Measurements from ENCODE around the gene TRABD2B. TPM values are rescaled to one million over a fixed set of nuclear protein-coding genes. Genes with fewer than 3 reads are reported as not detected.

TRABD2B gene
- total and polyA plus RNA-seq, 2 of the 4 experiments (the other 2 are of a cell fraction): not detected

GRCh38 chr1:47983691-47984090 is 13.5 kb downstream of the TRABD2B start:
- Histone ChIP-seq H3K9me3 (ENCODE audit: control insufficient read depth, insufficient read depth, low read length) (no peaks in the 10 kb centered on the region), H3K4me2 (ENCODE audit: low read depth, low read length) (no peak overlapping the region), H3K9ac (ENCODE audit: low read depth, low read length) (no peak overlapping the region), H3K18ac (ENCODE audit: low read depth, low read length) (no peak overlapping the region), H2AK9ac (replicated peaks; ENCODE audit: low read depth, low read length, poor library complexity) (no peak overlapping the region), H4K5ac (ENCODE audit: low read depth, low read length) (no peak overlapping the region), H2BK20ac (ENCODE audit: low read depth, low read length) (no peak overlapping the region), H3K4me1 (ENCODE audit: control insufficient read depth, insufficient read depth, low read length) (no peaks in the 10 kb centered on the region), H2BK120ac (ENCODE audit: low read depth, low read length) (no peak overlapping the region), H3K56ac (ENCODE audit: extremely low read depth, insufficient read depth, low read length) (no peak overlapping the region), H2BK15ac (ENCODE audit: low read depth, low read length) (no peak overlapping the region), H3K79me1 (ENCODE audit: low read depth in 1 of 2, low read length in 2 of 2) (no peaks in the 10 kb centered on the region), H3K23ac (ENCODE audit: low read depth, low read length) (no peak overlapping the region), H3K4me3 (ENCODE audit: insufficient read depth, low read depth, low read length) (no peak overlapping the region), H2AK5ac (ENCODE audit: low read depth, low read length) (no peak overlapping the region), H3K14ac (replicated peaks; ENCODE audit: low read depth, low read length) (no peak overlapping the region), H4K91ac (ENCODE audit: insufficient read depth, low read depth, low read length) (no peak overlapping the region), H3K36me3 (ENCODE audit: control insufficient read depth, insufficient read depth, low read length) (no peaks in the 10 kb centered on the region), H3K27ac (ENCODE audit: insufficient read depth, low read length) (no peak overlapping the region), H3K9me1 (ENCODE audit: insufficient read depth, low read length) (no peaks in the 10 kb centered on the region), H3K27me3 (ENCODE audit: control insufficient read depth, insufficient read depth, low read length) (peaks cover 10% of the 10 kb centered on the region), H3K4ac (ENCODE audit: low read depth, low read length) (no peak overlapping the region), H4K20me1 (ENCODE audit: insufficient read depth, low read length) (no peaks in the 10 kb centered on the region), H2AFZ (replicated peaks; ENCODE audit: low read length, poor library complexity) (no peak overlapping the region), H4K8ac (ENCODE audit: low read depth in 2 of 2, low read length in 2 of 2) (no peak overlapping the region), H2BK5ac (ENCODE audit: low read depth, low read length, poor library complexity, severe bottlenecking) (no peak overlapping the region)
- no TSS peak for BruUV-seq (replicated peaks)
- dilution Hi-C loops (cut with HindIII; ENCODE audit: low sequenced_read_pairs, unreplicated experiment): no loop called here
- ChIA-PET CTCF (no interaction called here), POLR2A (ENCODE audit: unreplicated experiment) (no interaction called here)
- no peak for ATAC-seq (ENCODE audit: low read depth)
- TF ChIP-seq CEBPB (IDR thresholded peaks at IDR 0.05; ENCODE audit: low read depth, low read length) (no peak), NFE2L2 (IDR thresholded peaks at IDR 0.05; ENCODE audit: low read depth, low read length) (no peak), FOS (IDR thresholded peaks at IDR 0.05; ENCODE audit: low read depth, low read length) (no peak), RFX5 (IDR thresholded peaks at IDR 0.05; ENCODE audit: low read depth, low read length) (no peak), POLR2A (IDR thresholded peaks at IDR 0.05; ENCODE audit: low read depth, low read length) (no peak), BHLHE40 (IDR thresholded peaks at IDR 0.05; ENCODE audit: low read depth, low read length) (no peak), RAD21 (IDR thresholded peaks at IDR 0.05; ENCODE audit: low read length) (no peak), MAFK (IDR thresholded peaks at IDR 0.05; ENCODE audit: low read depth, low read length) (no peak), MXI1 (IDR thresholded peaks at IDR 0.05; ENCODE audit: borderline replicate concordance, low read depth, low read length) (no peak), MAZ (IDR thresholded peaks at IDR 0.05; ENCODE audit: borderline replicate concordance, low read depth, low read length) (no peak), RCOR1 (IDR thresholded peaks at IDR 0.05; ENCODE audit: insufficient replicate concordance, low read length) (no peak), CHD1 (IDR thresholded peaks at IDR 0.05; ENCODE audit: low read depth, low read length) (no peak)
- TF ChIP-seq, protein P1, sequence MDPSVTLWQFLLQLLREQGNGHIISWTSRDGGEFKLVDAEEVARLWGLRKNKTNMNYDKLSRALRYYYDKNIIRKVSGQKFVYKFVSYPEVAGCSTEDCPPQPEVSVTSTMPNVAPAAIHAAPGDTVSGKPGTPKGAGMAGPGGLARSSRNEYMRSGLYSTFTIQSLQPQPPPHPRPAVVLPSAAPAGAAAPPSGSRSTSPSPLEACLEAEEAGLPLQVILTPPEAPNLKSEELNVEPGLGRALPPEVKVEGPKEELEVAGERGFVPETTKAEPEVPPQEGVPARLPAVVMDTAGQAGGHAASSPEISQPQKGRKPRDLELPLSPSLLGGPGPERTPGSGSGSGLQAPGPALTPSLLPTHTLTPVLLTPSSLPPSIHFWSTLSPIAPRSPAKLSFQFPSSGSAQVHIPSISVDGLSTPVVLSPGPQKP (IDR thresholded peaks at IDR 0.05; ENCODE audit: borderline replicate concordance, low read depth, low read length): no peak
- in situ Hi-C loops (cut with MboI; ENCODE audit: low sequenced_read_pairs): no loop called here
- no peak for DNase-seq
- WGBS, 2 experiments (ENCODE audit: extremely low coverage in 2 of 2, insufficient read length in 1 of 2): 0% methylated on average over 1 of the region's 12 CpGs; no CpG with 5 or more reads in 1 of the 2 experiments
- intact Hi-C loops (cut with micrococcal nuclease): no loop called here
